ENCODE results near the gene KIF12. TPM values are rescaled to one million over a fixed set of nuclear protein-coding genes. Genes with fewer than 3 reads are reported as not detected.
A peak's percentile ranks its signal among the peaks of the same experiment; 100 is the strongest.

KIF12 gene
- total and polyA plus RNA-seq, 2 of the 13 experiments (the other 11 are each of a cell fraction or from before 2014, with no cell fraction given), result 1.8 to 12.5 TPM

GRCh38 chr9:114098936-114099668 lies at the start of gene KIF12 (continued):
- peak; percentile 44; the same call in 1 of the 2 replicates for TF ChIP-seq CREM (IDR thresholded peaks at IDR 0.05)
- no peak for TF ChIP-seq CREM (CRISPR knock-in tag; IDR thresholded peaks at IDR 0.05)
- TF ChIP-seq ELF3 (CRISPR knock-in tag; IDR thresholded peaks at IDR 0.05), result peak; percentile 52
- TF ChIP-seq ZNF772 (CRISPR knock-in tag; IDR thresholded peaks at IDR 0.05), result no peak
- 0 out of 2 replicates have a peak, but pooled peaks have one; percentile 17 for TF ChIP-seq HMG20A (CRISPR knock-in tag; IDR thresholded peaks at IDR 0.05; ENCODE audit: borderline replicate concordance)
- TF ChIP-seq BRCA1 (CRISPR knock-in tag; IDR thresholded peaks at IDR 0.05), result no peak
- no peak for TF ChIP-seq ATF6 (CRISPR knock-in tag; conservative IDR thresholded peaks at IDR 0.05)
- TF ChIP-seq, protein P1, sequence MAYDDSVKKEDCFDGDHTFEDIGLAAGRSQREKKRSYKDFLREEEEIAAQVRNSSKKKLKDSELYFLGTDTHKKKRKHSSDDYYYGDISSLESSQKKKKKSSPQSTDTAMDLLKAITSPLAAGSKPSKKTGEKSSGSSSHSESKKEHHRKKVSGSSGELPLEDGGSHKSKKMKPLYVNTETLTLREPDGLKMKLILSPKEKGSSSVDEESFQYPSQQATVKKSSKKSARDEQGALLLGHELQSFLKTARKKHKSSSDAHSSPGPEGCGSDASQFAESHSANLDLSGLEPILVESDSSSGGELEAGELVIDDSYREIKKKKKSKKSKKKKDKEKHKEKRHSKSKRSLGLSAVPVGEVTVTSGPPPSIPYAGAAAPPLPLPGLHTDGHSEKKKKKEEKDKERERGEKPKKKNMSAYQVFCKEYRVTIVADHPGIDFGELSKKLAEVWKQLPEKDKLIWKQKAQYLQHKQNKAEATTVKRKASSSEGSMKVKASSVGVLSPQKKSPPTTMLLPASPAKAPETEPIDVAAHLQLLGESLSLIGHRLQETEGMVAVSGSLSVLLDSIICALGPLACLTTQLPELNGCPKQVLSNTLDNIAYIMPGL (CRISPR knock-in tag; IDR thresholded peaks at IDR 0.05; ENCODE audit: borderline replicate concordance in 1 of 2, low read depth in 1 of 2), result 0 out of 4 replicates have a peak, but pooled peaks have one; percentile 14 to 21
- TF ChIP-seq, protein P2, sequence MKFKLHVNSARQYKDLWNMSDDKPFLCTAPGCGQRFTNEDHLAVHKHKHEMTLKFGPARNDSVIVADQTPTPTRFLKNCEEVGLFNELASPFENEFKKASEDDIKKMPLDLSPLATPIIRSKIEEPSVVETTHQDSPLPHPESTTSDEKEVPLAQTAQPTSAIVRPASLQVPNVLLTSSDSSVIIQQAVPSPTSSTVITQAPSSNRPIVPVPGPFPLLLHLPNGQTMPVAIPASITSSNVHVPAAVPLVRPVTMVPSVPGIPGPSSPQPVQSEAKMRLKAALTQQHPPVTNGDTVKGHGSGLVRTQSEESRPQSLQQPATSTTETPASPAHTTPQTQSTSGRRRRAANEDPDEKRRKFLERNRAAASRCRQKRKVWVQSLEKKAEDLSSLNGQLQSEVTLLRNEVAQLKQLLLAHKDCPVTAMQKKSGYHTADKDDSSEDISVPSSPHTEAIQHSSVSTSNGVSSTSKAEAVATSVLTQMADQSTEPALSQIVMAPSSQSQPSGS (CRISPR knock-in tag; IDR thresholded peaks at IDR 0.05), result 0 out of 2 replicates have a peak, but pooled peaks have one; percentile 43
- TF ChIP-seq ZNF652 (CRISPR knock-in tag; IDR thresholded peaks at IDR 0.05; ENCODE audit: borderline replicate concordance, low read depth), result peak; percentile 53; the same call in 1 of the 2 replicates
- TF ChIP-seq ZNF264 (CRISPR knock-in tag; IDR thresholded peaks at IDR 0.05), result no peak
- peak; percentile 83 for TF ChIP-seq ZBTB38 (CRISPR knock-in tag; IDR thresholded peaks at IDR 0.05)
- 0 out of 2 replicates have a peak, but pooled peaks have one; percentile 12 for TF ChIP-seq ZFX (CRISPR knock-in tag; IDR thresholded peaks at IDR 0.05; ENCODE audit: low read depth)
- no peak for TF ChIP-seq TAF15 (IDR thresholded peaks at IDR 0.05; ENCODE audit: low read depth, low read length, poor library complexity, severe bottlenecking)
- TF ChIP-seq ZSCAN22 (CRISPR knock-in tag; IDR thresholded peaks at IDR 0.05), result no peak
- TF ChIP-seq ARHGAP35 (CRISPR knock-in tag; IDR thresholded peaks at IDR 0.05; ENCODE audit: borderline replicate concordance), result no peak
- TF ChIP-seq ZNF549 (CRISPR knock-in tag; IDR thresholded peaks at IDR 0.05), result no peak
- TF ChIP-seq ELF1 (CRISPR knock-in tag; IDR thresholded peaks at IDR 0.05), result peak; percentile 20; the same call in 1 of the 2 replicates
- TF ChIP-seq, protein P3, sequence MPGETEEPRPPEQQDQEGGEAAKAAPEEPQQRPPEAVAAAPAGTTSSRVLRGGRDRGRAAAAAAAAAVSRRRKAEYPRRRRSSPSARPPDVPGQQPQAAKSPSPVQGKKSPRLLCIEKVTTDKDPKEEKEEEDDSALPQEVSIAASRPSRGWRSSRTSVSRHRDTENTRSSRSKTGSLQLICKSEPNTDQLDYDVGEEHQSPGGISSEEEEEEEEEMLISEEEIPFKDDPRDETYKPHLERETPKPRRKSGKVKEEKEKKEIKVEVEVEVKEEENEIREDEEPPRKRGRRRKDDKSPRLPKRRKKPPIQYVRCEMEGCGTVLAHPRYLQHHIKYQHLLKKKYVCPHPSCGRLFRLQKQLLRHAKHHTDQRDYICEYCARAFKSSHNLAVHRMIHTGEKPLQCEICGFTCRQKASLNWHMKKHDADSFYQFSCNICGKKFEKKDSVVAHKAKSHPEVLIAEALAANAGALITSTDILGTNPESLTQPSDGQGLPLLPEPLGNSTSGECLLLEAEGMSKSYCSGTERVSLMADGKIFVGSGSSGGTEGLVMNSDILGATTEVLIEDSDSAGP (CRISPR knock-in tag; IDR thresholded peaks at IDR 0.05; ENCODE audit: borderline replicate concordance), result peak; percentile 87
- TF ChIP-seq SIN3A (IDR thresholded peaks at IDR 0.05; ENCODE audit: borderline replicate concordance, low read depth, low read length), result peak; percentile 39; the same call in 1 of the 2 replicates
- 0 out of 2 replicates have a peak, but pooled peaks have one; percentile 23 for TF ChIP-seq ZNF160 (CRISPR knock-in tag; IDR thresholded peaks at IDR 0.05)
- 0 out of 2 replicates have a peak, but pooled peaks have one; percentile 63 for TF ChIP-seq AHR (CRISPR knock-in tag; IDR thresholded peaks at IDR 0.05)
